Nephron progenitor cell (in vitro differentiated cells): ENCODE data around the gene SMARCB1.
A peak's percentile ranks its signal among the peaks of the same experiment; 100 is the strongest.

Experiments
- DNase-seq: peaks from one replicate; pipeline ENCODE4 v3.0.0; 2021
- H3K27ac Mint-ChIP-seq: 2 replicates; pipeline ENCODE4 v1.8.0; 2021; ENCODE audit warnings: mild to moderate bottlenecking, moderate library complexity, mixed read lengths
- H3K27me3 Mint-ChIP-seq: 2 replicates; pipeline ENCODE4 v1.8.0; 2021; ENCODE audit warnings: mild to moderate bottlenecking, low read depth, mixed read lengths; ENCODE audit not compliant: poor library complexity
- H3K36me3 Mint-ChIP-seq: 2 replicates; pipeline ENCODE4 v1.8.0; 2021; ENCODE audit warnings: low read depth, mixed read lengths
- H3K4me1 Mint-ChIP-seq: 2 replicates; pipeline ENCODE4 v1.8.0; 2021; ENCODE audit warnings: mixed read lengths
- H3K4me3 Mint-ChIP-seq: 2 replicates; pipeline ENCODE4 v1.8.0; 2021; ENCODE audit warnings: mild to moderate bottlenecking, moderate library complexity, mixed read lengths
- H3K9me3 Mint-ChIP-seq: 2 replicates; pipeline ENCODE4 v1.8.0; 2021; ENCODE audit warnings: mild to moderate bottlenecking, moderate library complexity, mixed read lengths
- CTCF ChIP-seq: fragments of 200-600 bp; sonication (generic); IDR thresholded peaks from 2 replicates; pipeline ENCODE4 v1.5.0; 2021; ENCODE audit warnings: antibody characterized with exemption

Gene SMARCB1

DNA sequence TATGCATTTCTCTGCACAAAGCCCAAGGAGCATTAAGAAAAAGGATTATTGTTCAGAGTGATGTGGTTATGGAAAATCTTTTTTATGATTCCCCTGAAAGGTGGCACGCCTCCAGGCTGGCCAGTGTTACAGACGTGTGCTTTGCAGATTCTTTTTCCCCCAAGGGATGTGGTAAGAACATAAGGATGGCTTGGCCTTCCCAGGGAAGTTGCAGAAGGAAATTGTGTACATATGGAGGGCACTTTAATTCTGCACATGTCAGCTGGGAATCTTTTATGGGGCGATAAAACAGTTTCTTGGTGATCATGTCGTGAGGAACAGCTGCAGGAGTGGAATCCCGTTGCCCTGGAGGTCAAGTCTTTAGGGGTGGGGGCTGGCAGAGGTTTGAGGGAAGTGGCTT lies 9.7 kb downstream of the SMARCB1 start:
- Mint-ChIP-seq H3K36me3 (peaks cover 79% of the 10 kb centered on the region), H3K9me3 (no peaks in the 10 kb centered on the region), H3K27ac (peak overlapping the region; percentile 54), H3K4me3 (no peak overlapping the region), H3K27me3 (no peaks in the 10 kb centered on the region), H3K4me1 (peaks cover 7% of the 10 kb centered on the region)
- no peak for TF ChIP-seq CTCF
- no peak for DNase-seq

GRCh38 chr22:23800297-23801237 lies 13.8 kb downstream of the SMARCB1 start:
- Mint-ChIP-seq H3K27me3 (no peaks in the 10 kb centered on the region), H3K9me3 (no peaks in the 10 kb centered on the region)

DNA sequence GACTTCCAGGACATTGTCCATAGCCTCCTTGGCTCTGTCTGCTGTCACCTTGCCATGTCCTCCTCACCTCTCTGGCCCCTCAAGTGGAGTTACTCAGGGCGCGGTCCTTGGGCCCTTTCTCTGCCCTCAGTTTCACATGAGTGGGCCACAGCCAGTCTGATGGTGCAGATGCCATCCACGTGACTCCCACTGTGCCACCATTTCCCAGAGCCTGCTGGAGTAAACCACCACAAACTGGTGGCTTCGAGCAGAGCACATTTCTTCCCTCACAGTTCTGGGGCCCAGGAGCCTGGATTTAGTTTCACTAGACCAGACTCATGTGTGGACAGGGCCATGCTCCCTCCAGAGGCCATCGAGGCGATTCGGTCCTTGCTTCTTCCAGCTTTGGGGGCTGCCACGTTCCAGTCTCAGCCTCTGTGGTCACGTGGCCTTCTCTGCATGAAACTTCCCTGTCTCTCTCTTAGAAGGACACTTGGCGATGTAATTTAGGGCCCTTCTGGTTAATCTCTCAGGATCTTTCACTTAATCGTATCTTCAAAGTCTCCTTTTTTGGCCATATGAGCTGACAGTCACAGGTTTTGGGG lies 14.6 kb downstream of the SMARCB1 start:
- no peaks in the 10 kb centered on the region for H3K9me3 Mint-ChIP-seq
- H3K4me1 Mint-ChIP-seq: peaks cover 8% of the 10 kb centered on the region
- no peak for TF ChIP-seq CTCF
- peaks cover 88% of the 10 kb centered on the region for H3K36me3 Mint-ChIP-seq
- no peaks in the 10 kb centered on the region for H3K27me3 Mint-ChIP-seq
- H3K4me3 Mint-ChIP-seq: no peak overlapping the region
- peak overlapping the region; percentile 73 for H3K27ac Mint-ChIP-seq
- DNase-seq: no peak

More at GRCh38 chr22:23800297-23801237, 13.8 kb downstream of the SMARCB1 start:
- no peak for DNase-seq
- Mint-ChIP-seq H3K36me3 (peaks cover 88% of the 10 kb centered on the region), H3K4me1 (peaks cover 8% of the 10 kb centered on the region), H3K4me3 (no peak overlapping the region), H3K27ac (peak overlapping the region; percentile 71)
- no peak for TF ChIP-seq CTCF

GRCh38 chr22:23801886-23802377 lies 15.2 kb downstream of the SMARCB1 start:
- H3K4me1 Mint-ChIP-seq: peaks cover 8% of the 10 kb centered on the region
- no peak for TF ChIP-seq CTCF
- H3K9me3 Mint-ChIP-seq: no peaks in the 10 kb centered on the region
- H3K27ac Mint-ChIP-seq: peak overlapping the region; percentile 73
- DNase-seq: no peak
- H3K36me3 Mint-ChIP-seq: peaks cover 88% of the 10 kb centered on the region
- peaks cover 3% of the 10 kb centered on the region for H3K27me3 Mint-ChIP-seq
- no peak overlapping the region for H3K4me3 Mint-ChIP-seq

GRCh38 chr22:23803001-23803819 lies 16.4 kb downstream of the SMARCB1 start:
- no peak for DNase-seq
- H3K4me1 Mint-ChIP-seq: peaks cover 8% of the 10 kb centered on the region
- TF ChIP-seq CTCF: no peak
- peak overlapping the region; percentile 61 for H3K27ac Mint-ChIP-seq
- H3K27me3 Mint-ChIP-seq: peaks cover 3% of the 10 kb centered on the region
- no peak overlapping the region for H3K4me3 Mint-ChIP-seq
- no peaks in the 10 kb centered on the region for H3K9me3 Mint-ChIP-seq
- H3K36me3 Mint-ChIP-seq: peaks cover 90% of the 10 kb centered on the region
